ENCODE results near the gene ARHGAP28.
"Not testable (repeated sequence)": the region's sequence is repeated elsewhere in the genome, so short reads cannot be mapped to it uniquely, and the experiment has no call there.

The ARHGAP28 gene

GRCh38 chr18:6921571-6921970, 192.1 kb downstream of the ARHGAP28 start:
- DNase-seq (ENCODE audit: low read depth): no peak
- no peak overlapping the region for H3K4me3 ChIP-seq (replicated peaks; ENCODE audit: low read depth, low read length)
- no peak for TF ChIP-seq CTCF (IDR thresholded peaks at IDR 0.05; ENCODE audit: low read length, missing control alignments)

DNA sequence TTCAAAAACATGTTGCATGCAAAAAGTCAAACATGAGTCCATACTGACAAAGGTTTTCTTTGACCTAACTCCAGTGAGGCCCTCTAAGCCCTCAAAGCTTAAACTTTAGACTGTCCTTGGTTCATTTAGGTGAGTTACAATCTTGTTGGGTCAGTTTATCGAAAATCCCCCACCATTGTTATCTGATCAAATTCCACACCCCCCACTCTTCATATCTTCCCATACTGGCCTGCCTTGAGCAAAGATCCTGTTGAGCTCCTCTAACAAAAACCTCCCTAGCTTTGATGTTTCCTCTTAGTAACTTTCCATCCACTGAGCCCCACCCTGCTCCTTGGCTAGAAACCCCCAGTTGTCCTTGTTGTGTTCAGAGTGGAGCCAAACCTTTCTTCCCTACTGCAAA, 193.7 kb downstream of the ARHGAP28 start:
- TF ChIP-seq CTCF (IDR thresholded peaks at IDR 0.05; ENCODE audit: low read length, missing control alignments): no peak

DNA sequence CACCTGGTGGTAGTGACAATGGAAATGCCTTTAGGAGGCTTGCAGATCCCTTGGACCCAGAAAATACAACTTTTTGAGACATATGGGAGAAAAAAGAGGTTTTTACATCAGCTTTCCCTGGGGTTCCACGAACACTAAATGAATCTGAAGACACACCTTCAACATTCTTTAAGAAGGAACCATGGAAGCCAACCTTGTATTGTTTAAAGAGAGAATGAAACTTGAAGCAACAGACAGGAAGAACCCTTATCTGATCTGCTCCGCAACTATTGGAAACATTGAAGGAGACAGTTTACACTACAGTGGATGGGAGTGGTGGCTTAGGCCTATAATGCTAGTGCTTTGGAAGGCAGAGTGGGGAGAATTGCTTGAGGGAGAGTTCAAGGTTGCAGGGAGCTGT, 197.6 kb downstream of the ARHGAP28 start:
- no peak for DNase-seq (ENCODE audit: low read depth)
- no peak for TF ChIP-seq CTCF (IDR thresholded peaks at IDR 0.05; ENCODE audit: low read length, missing control alignments)
- H3K4me3 ChIP-seq (replicated peaks; ENCODE audit: low read depth, low read length): no peak overlapping the region

More for the DNA sequence above, 193.7 kb downstream of the ARHGAP28 start:
- H3K4me3 ChIP-seq (replicated peaks; ENCODE audit: low read depth, low read length): no peak overlapping the region
- no peak for DNase-seq (ENCODE audit: low read depth)

DNA sequence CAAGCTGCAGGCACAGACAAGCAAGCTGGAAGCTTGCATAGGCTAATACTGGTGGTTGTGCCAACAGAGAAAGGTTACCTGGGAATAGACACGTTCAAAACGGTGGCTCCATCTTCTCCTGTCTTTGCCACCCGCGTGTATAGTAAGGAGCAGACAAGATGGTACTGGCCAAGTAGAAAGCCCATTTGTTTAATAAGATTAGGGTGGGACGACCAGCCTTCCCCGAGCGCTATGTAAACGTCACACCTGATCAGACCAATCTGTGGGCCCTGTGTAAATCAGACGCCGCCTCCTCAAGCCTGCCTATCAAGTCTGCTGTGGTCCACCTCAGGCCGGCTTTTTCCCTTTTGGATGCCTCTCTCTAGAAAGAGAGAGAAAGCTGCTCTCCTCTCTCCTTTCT, 198.8 kb downstream of the ARHGAP28 start:
- TF ChIP-seq CTCF (IDR thresholded peaks at IDR 0.05; ENCODE audit: low read length, missing control alignments): no peak
- no peak for DNase-seq (ENCODE audit: low read depth)
- no peak overlapping the region for H3K4me3 ChIP-seq (replicated peaks; ENCODE audit: low read depth, low read length)

- no peak overlapping the region for H3K4me3 ChIP-seq (replicated peaks; ENCODE audit: low read depth, low read length)
- TF ChIP-seq CTCF (IDR thresholded peaks at IDR 0.05; ENCODE audit: low read length, missing control alignments): no peak
- DNase-seq (ENCODE audit: low read depth): no peak
Observed at GRCh38 chr18:6929370-6930102, 200.0 kb downstream of the ARHGAP28 start.

DNA sequence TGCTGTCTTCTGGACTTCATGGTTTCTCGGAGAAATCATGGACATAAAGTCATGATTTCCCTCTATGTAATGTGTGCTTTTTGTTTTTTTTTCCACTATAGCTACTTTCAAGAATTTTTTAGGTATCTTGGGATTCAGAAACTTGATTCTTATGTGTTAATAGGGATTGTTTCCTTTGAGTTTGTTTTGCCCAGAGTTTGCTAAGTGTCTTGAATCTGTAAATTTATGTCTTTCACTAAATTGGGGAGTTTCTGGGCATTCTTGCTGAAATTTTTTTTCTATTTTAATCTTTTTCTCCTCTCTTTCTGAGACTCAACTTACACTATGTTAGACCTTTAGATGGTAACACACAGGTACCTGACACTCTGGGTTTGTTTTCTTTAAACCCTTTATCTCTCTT, 205.3 kb downstream of the ARHGAP28 start:
- no peak overlapping the region for H3K4me3 ChIP-seq (replicated peaks; ENCODE audit: low read depth, low read length)
- no peak for TF ChIP-seq CTCF (IDR thresholded peaks at IDR 0.05; ENCODE audit: low read length, missing control alignments)
- no peak for DNase-seq (ENCODE audit: low read depth)

DNA sequence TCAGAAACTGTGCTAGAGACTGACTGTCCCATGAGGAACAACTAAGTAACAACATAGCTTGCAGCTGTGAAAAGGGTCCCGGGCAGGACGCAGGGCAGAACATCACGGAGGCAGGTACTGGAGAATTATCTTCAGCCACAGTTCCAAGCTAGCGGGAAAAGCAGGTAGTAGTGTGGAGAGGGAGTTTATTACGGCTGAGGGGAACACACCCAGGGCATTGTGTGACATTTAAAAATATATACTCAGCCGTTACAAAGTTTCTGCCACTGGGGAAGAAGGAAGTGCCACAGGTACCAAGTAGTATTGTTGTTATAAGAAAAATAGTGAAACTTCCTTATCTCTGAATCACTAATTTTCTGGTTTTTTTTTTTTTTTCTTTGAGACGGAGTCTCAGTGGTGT, 208.5 kb downstream of the ARHGAP28 start:
- H3K4me3 ChIP-seq (replicated peaks; ENCODE audit: low read depth, low read length): no peak overlapping the region
- DNase-seq (ENCODE audit: low read depth): no peak
- TF ChIP-seq CTCF (IDR thresholded peaks at IDR 0.05; ENCODE audit: low read length, missing control alignments): no peak

DNA sequence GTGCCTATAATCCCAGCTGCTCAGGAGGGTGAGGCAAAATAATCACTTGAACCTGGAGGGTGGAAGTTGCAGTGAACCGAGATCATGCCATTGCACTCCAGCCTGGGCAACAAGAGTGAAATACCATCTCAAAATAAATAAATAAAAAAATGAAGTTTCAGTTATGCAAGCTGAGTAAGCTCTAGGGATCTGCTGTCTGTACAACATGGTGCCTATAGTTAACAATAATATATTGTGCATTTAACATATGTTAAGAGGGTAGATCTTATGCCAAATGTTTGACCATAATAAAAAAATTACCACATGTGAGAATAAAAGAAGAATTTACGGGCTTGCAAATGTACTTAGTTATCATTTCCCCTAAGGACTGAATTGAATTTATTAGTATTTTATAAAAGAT, 208.9 kb downstream of the ARHGAP28 start:
- DNase-seq (ENCODE audit: low read depth); H3K4me3 ChIP-seq (replicated peaks; ENCODE audit: low read depth, low read length): not testable (repeated sequence)
